ENCODE measurements around the gene SFPQ. TPM values are rescaled to one million over a fixed set of nuclear protein-coding genes. Genes with fewer than 3 reads are reported as not detected.

Gene SFPQ
- total RNA-seq, 1 experiment from 2014 or later: 354 TPM

- ChIA-PET POLR2A (no interaction called here), CTCF (no interaction called here)
- ATAC-seq: no peak
- TF ChIP-seq NFE2L1 (CRISPR knock-in tag; IDR thresholded peaks at IDR 0.05) (no peak), KAT7 (CRISPR knock-in tag; IDR thresholded peaks at IDR 0.05; ENCODE audit: borderline replicate concordance) (no peak), PRRX2 (CRISPR knock-in tag; IDR thresholded peaks at IDR 0.05) (no peak), ELF4 (CRISPR knock-in tag; IDR thresholded peaks at IDR 0.05; ENCODE audit: low read depth) (no peak), ZNF281 (CRISPR knock-in tag; IDR thresholded peaks at IDR 0.05) (no peak), ZNF396 (CRISPR knock-in tag; IDR thresholded peaks at IDR 0.05; ENCODE audit: borderline replicate concordance) (no peak), GRHL2 (CRISPR knock-in tag; IDR thresholded peaks at IDR 0.05; ENCODE audit: insufficient replicate concordance, severe bottlenecking) (no peak), E2F1 (CRISPR knock-in tag; IDR thresholded peaks at IDR 0.05) (no peak), ZNF317 (CRISPR knock-in tag; IDR thresholded peaks at IDR 0.05; ENCODE audit: borderline replicate concordance, low read depth) (no peak)
- DNase-seq (ENCODE audit: low spot score): no peak
- H3K27me3 Mint-ChIP-seq (ENCODE audit: low read depth): no peaks in the 10 kb centered on the region
- H3K36me3 Mint-ChIP-seq: peaks cover 99% of the 10 kb centered on the region
- H3K4me3 Mint-ChIP-seq: no peak overlapping the region
- peaks cover 62% of the 10 kb centered on the region for H3K4me1 Mint-ChIP-seq
- no peaks in the 10 kb centered on the region for H3K9me3 Mint-ChIP-seq
- H3K27ac Mint-ChIP-seq: peak overlapping the region; percentile 46; the same call in 1 of the 2 replicates
Observed at GRCh38 chr1:35184495-35185199, 8.3 kb downstream of the SFPQ start.

GRCh38 chr1:35181790-35182455 lies 11.0 kb downstream of the SFPQ start:
- H3K4me3 Mint-ChIP-seq: no peak overlapping the region
- TF ChIP-seq MXD4 (CRISPR knock-in tag; IDR thresholded peaks at IDR 0.05; ENCODE audit: borderline replicate concordance): no peak
- no peak for TF ChIP-seq TEAD1 (CRISPR knock-in tag; IDR thresholded peaks at IDR 0.05)
- TF ChIP-seq SMAD3 (CRISPR knock-in tag; IDR thresholded peaks at IDR 0.05; ENCODE audit: borderline replicate concordance): no peak
- TF ChIP-seq ELF4 (CRISPR knock-in tag; IDR thresholded peaks at IDR 0.05; ENCODE audit: low read depth): no peak
- no peak for TF ChIP-seq FOXK1 (CRISPR knock-in tag; IDR thresholded peaks at IDR 0.05)
- no peak for TF ChIP-seq USF2 (CRISPR knock-in tag; IDR thresholded peaks at IDR 0.05)
- TF ChIP-seq ZMAT4 (CRISPR knock-in tag; IDR thresholded peaks at IDR 0.05): no peak
- no peak for TF ChIP-seq HMGA2 (CRISPR knock-in tag; IDR thresholded peaks at IDR 0.05)
- no peak for TF ChIP-seq E2F1 (CRISPR knock-in tag; IDR thresholded peaks at IDR 0.05)
- TF ChIP-seq ZNF425 (CRISPR knock-in tag; conservative IDR thresholded peaks at IDR 0.05): no peak
- TF ChIP-seq GABPB1 (CRISPR knock-in tag; IDR thresholded peaks at IDR 0.05): no peak
- no peak for TF ChIP-seq NFATC4 (CRISPR knock-in tag; IDR thresholded peaks at IDR 0.05)
- no peak for TF ChIP-seq ZNF219 (CRISPR knock-in tag; IDR thresholded peaks at IDR 0.05; ENCODE audit: borderline replicate concordance)
- TF ChIP-seq E2F5 (CRISPR knock-in tag; IDR thresholded peaks at IDR 0.05): no peak

More at GRCh38 chr1:35181790-35182455, 11.0 kb downstream of the SFPQ start:
- Mint-ChIP-seq H3K4me1 (peaks cover 39% of the 10 kb centered on the region), H3K36me3 (peaks cover 99% of the 10 kb centered on the region), H3K27me3 (ENCODE audit: low read depth) (no peaks in the 10 kb centered on the region), H3K27ac (no peak overlapping the region; the same call in 1 of the 2 replicates), H3K9me3 (no peaks in the 10 kb centered on the region)
- DNase-seq (ENCODE audit: low spot score): no peak
- ChIA-PET POLR2A (no interaction called here), CTCF (no interaction called here)
- ATAC-seq: no peak
